Keratinocyte (primary cell): Measurements from ENCODE around the gene TMEM204.

Experiments
- EZH2 ChIP-seq: IDR thresholded peaks from one replicate; pipeline ENCODE4 v1.6.1; 2012; ENCODE audit warnings: inconsistent platforms, mild to moderate bottlenecking, low read length, moderate library complexity
- TF ChIP-seq, protein P1 (sequence below), 3 experiments: IDR thresholded peaks in 1 of 3; conservative IDR thresholded peaks in 1 of 3; optimal IDR thresholded peaks in 1 of 3; 2 replicates in 2 of 3; 3 replicates in 1 of 3; pipeline versions ENCODE3 to v1.5.1; 2011; ENCODE audit warnings: low read length in 3 of 3, mild to moderate bottlenecking in 3 of 3, moderate library complexity in 2 of 3, control low read depth in 1 of 3, inconsistent platforms in 1 of 3; ENCODE audit not compliant: insufficient read depth in 2 of 3; ENCODE audit errors: extremely low read depth in 1 of 3

DNA sequence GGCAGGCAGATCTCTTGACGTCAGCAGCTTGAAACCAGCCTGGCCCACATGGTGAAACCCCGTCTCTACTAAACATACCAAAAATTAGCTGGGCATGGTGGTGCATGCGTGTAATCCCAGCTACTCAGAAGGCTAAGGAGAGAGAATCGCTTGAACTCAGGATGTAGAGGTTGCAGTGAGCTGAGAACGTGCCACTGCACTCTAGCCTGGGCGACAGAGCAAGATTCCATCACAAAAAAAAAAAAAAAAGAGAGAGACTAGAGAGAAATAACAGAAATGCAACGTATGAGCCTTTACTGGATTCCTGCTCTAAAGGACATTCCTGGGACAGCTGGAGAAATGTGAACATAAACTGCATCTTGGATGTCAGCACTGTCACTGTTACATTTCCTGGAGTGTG is 67.6 kb downstream of the TMEM204 start:
- TF ChIP-seq, protein P1, sequence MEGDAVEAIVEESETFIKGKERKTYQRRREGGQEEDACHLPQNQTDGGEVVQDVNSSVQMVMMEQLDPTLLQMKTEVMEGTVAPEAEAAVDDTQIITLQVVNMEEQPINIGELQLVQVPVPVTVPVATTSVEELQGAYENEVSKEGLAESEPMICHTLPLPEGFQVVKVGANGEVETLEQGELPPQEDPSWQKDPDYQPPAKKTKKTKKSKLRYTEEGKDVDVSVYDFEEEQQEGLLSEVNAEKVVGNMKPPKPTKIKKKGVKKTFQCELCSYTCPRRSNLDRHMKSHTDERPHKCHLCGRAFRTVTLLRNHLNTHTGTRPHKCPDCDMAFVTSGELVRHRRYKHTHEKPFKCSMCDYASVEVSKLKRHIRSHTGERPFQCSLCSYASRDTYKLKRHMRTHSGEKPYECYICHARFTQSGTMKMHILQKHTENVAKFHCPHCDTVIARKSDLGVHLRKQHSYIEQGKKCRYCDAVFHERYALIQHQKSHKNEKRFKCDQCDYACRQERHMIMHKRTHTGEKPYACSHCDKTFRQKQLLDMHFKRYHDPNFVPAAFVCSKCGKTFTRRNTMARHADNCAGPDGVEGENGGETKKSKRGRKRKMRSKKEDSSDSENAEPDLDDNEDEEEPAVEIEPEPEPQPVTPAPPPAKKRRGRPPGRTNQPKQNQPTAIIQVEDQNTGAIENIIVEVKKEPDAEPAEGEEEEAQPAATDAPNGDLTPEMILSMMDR (optimal IDR thresholded peaks at IDR 0.05 in 1 of 3, IDR thresholded peaks at IDR 0.05 in 1 of 3, conservative IDR thresholded peaks at IDR 0.05 in 1 of 3; ENCODE audit: extremely low read depth in 1 of 3, insufficient read depth in 2 of 3, low read length in 3 of 3), result no peak
- TF ChIP-seq EZH2, result no peak
